ENCODE data around the gene AGER.
A peak's percentile ranks its signal among the peaks of the same experiment; 100 is the strongest.

The AGER gene

GRCh38 chr6:32168350-32168749 is 15.7 kb downstream of the AGER start:
- H3K27me3 ChIP-seq, result no peaks in the 10 kb centered on the region
- DNase-seq, result no peak
- H3K9me3 ChIP-seq, result no peaks in the 10 kb centered on the region
- peaks cover 47% of the 10 kb centered on the region for H3K36me3 ChIP-seq
- H3K4me3 ChIP-seq (ENCODE audit: low read depth, low read length), result no peak overlapping the region
- H3K4me1 ChIP-seq, result no peaks in the 10 kb centered on the region
- TF ChIP-seq CTCF (IDR thresholded peaks at IDR 0.05; ENCODE audit: low read depth, low read length), result no peak

- no peak for DNase-seq
- H3K36me3 ChIP-seq, result peaks cover 47% of the 10 kb centered on the region
- no peak overlapping the region for H3K4me3 ChIP-seq (ENCODE audit: low read depth, low read length)
- TF ChIP-seq CTCF (IDR thresholded peaks at IDR 0.05; ENCODE audit: low read depth, low read length), result no peak
- H3K9me3 ChIP-seq, result no peaks in the 10 kb centered on the region
- no peaks in the 10 kb centered on the region for H3K27me3 ChIP-seq
- H3K4me1 ChIP-seq, result no peaks in the 10 kb centered on the region
Measured at GRCh38 chr6:32167761-32168262, 16.2 kb downstream of the AGER start.

GRCh38 chr6:32167154-32167760 is 16.8 kb downstream of the AGER start:
- no peak for DNase-seq
- Histone ChIP-seq H3K4me1 (no peaks in the 10 kb centered on the region), H3K27me3 (no peaks in the 10 kb centered on the region), H3K4me3 (ENCODE audit: low read depth, low read length) (no peak overlapping the region), H3K36me3 (peaks cover 47% of the 10 kb centered on the region), H3K9me3 (no peaks in the 10 kb centered on the region)
- TF ChIP-seq CTCF (IDR thresholded peaks at IDR 0.05; ENCODE audit: low read depth, low read length), result no peak

- Histone ChIP-seq H3K36me3 (peaks cover 47% of the 10 kb centered on the region), H3K4me3 (ENCODE audit: low read depth, low read length) (no peak overlapping the region), H3K4me1 (no peaks in the 10 kb centered on the region), H3K27me3 (no peaks in the 10 kb centered on the region), H3K9me3 (no peaks in the 10 kb centered on the region)
- peak; percentile 8; the same call in 1 of the 2 replicates for TF ChIP-seq CTCF (IDR thresholded peaks at IDR 0.05; ENCODE audit: low read depth, low read length)
- DNase-seq, result peak; percentile 46
Measured at GRCh38 chr6:32166411-32167061, 17.5 kb downstream of the AGER start.

GRCh38 chr6:32164295-32164694 is 19.8 kb downstream of the AGER start, which contains the start of gene EGFL8:
Gene EGFL8, plus strand, starts transcription at chr6:32164595. Its CDS starts 1,571 bp downstream, at chr6:32166166.
- no peak for DNase-seq
- Histone ChIP-seq H3K4me3 (ENCODE audit: low read depth, low read length) (no peak within 1 kb of the TSS), H3K36me3 (peaks cover 29% of the 10 kb centered on the region), H3K4me1 (no peaks in the 10 kb centered on the region), H3K27me3 (no peaks in the 10 kb centered on the region), H3K9me3 (no peaks in the 10 kb centered on the region)
- TF ChIP-seq CTCF (IDR thresholded peaks at IDR 0.05; ENCODE audit: low read depth, low read length), result no peak
